Tibial nerve (tissue), 4 donors: ENCODE results near the gene ADAM10. TPM values are rescaled to one million over a fixed set of nuclear protein-coding genes. Genes with fewer than 3 reads are reported as not detected.
A peak's percentile ranks its signal among the peaks of the same experiment; 100 is the strongest.

Source experiments
- DNase-seq, 2 donors: peaks; one replicate each; pipeline ENCODE4 v3.0.0-alpha.2; 2019; ENCODE audit warnings: low spot score in 2 of 2
- H3K27ac ChIP-seq, 4 donors: fragments of 200-600 bp; sonication (generic) in 3 of 4; one replicate each; pipeline ENCODE4 v1.5.1; 2017 to 2019; ENCODE audit warnings: mild to moderate bottlenecking in 1 of 4
- H3K27me3 ChIP-seq, 2 donors: fragments of 200-600 bp; sonication (generic) in 1 of 2; one replicate each; pipeline versions ENCODE4 v1.5.1 to v1.6.0; 2017 to 2019
- H3K36me3 ChIP-seq, 3 donors: fragments of 200-600 bp; sonication (generic); one replicate each; pipeline ENCODE4 v1.5.1; 2018 to 2019
- H3K4me1 ChIP-seq, 4 donors: fragments of 200-600 bp; sonication (generic) in 3 of 4; one replicate each; pipeline ENCODE4 v1.5.1; 2017 to 2019
- H3K4me3 ChIP-seq, 4 donors: fragments of 200-600 bp; sonication (generic) in 3 of 4; one replicate each; pipeline ENCODE4 v1.5.1; 2017 to 2019; ENCODE audit warnings: mild to moderate bottlenecking in 1 of 4, moderate library complexity in 1 of 4
- H3K9me3 ChIP-seq, 4 donors: fragments of 200-600 bp; sonication (generic) in 3 of 4; one replicate each; pipeline ENCODE4 v1.5.1; 2017 to 2019
- EP300 ChIP-seq, 2 donors: sonication (generic); formaldehyde crosslinking; IDR thresholded peaks; one replicate each; pipeline ENCODE4 v1.6.1; 2017; ENCODE audit warnings: antibody characterized with exemption in 2 of 2, mild to moderate bottlenecking in 1 of 2
- POLR2A ChIP-seq, 2 donors: fragments of 450-650 bp; IDR thresholded peaks; one replicate each; pipeline ENCODE4 v1.6.1; 2017; ENCODE audit warnings: antibody characterized with exemption in 2 of 2, mild to moderate bottlenecking in 2 of 2, moderate library complexity in 2 of 2
- WGBS, 2 donors: methylation state at CpG; one replicate each; pipeline ENCODE4 v1.1.5; 2018; 5-methylcytosine and 5-hydroxymethylcytosine counted together
- total RNA-seq, 4 donors: library from RNA; depleted of rRNA; stranded (reverse); fragments of >200 nt; gene quantifications; one replicate each; pipeline ENCODE4 v1.1.0, GENCODE V29; 2016
- TF ChIP-seq, protein P1 (sequence below), 5 experiments: fragments of 200-600 bp in 3 of 5; fragments of 450-650 bp in 2 of 5; sonication (generic) in 3 of 5; IDR thresholded peaks; one replicate each; pipeline ENCODE4 v1.5.1; 2016 to 2019; ENCODE audit warnings: antibody characterized with exemption in 5 of 5, mild to moderate bottlenecking in 3 of 5, moderate library complexity in 2 of 5

The ADAM10 gene
- total RNA-seq, 4 donors from 2014 or later, result 64.8 to 132 (median 94.3) TPM

DNA sequence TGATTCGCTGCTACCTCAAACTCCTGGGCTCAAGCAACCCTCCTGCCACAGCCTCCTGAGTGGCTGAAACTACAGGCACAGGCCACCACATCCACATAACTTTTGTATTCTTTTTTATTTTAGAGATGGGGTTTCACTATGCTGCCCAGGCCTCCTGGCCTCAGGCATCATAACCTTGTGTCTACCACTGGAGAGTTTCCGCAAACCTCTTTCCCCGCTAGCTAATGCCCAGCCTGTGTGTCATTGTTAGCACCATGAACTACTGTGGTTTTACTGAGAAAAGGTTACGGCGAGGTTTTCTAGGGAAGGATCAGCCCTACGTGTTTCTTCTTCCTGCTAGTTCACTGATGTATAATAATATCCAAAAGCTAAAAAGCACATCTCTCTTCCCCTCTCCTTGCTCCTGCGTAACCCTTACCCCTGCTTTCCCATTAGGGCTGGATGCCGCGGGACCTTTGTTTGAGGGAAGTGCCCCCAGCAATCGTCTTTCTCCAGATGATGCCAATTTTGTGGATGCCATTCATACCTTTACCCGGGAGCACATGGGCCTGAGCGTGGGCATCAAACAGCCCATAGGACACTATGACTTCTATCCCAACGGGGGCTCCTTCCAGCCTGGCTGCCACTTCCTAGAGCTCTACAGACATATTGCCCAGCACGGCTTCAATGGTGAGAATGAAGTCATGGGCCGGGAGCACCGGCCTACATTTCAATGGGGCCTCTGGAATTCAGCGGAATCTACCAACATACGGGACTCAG, 204.0 kb downstream of the ADAM10 start:
- Histone ChIP-seq H3K36me3 (no peaks in the 10 kb centered on the region), H3K9me3 (no peaks in the 10 kb centered on the region), H3K27ac (peak overlapping the region in 2 of 4 donors; percentile 19 to 83), H3K27me3 (no peaks in the 10 kb centered on the region), H3K4me1 (peaks cover 0 to 16% (median 3%) of the 10 kb centered on the region in 4 donors), H3K4me3 (no peak overlapping the region)
- TF ChIP-seq POLR2A (IDR thresholded peaks at IDR 0.05) (no peak), EP300 (IDR thresholded peaks at IDR 0.05) (no peak)
- TF ChIP-seq, protein P1, sequence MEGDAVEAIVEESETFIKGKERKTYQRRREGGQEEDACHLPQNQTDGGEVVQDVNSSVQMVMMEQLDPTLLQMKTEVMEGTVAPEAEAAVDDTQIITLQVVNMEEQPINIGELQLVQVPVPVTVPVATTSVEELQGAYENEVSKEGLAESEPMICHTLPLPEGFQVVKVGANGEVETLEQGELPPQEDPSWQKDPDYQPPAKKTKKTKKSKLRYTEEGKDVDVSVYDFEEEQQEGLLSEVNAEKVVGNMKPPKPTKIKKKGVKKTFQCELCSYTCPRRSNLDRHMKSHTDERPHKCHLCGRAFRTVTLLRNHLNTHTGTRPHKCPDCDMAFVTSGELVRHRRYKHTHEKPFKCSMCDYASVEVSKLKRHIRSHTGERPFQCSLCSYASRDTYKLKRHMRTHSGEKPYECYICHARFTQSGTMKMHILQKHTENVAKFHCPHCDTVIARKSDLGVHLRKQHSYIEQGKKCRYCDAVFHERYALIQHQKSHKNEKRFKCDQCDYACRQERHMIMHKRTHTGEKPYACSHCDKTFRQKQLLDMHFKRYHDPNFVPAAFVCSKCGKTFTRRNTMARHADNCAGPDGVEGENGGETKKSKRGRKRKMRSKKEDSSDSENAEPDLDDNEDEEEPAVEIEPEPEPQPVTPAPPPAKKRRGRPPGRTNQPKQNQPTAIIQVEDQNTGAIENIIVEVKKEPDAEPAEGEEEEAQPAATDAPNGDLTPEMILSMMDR (IDR thresholded peaks at IDR 0.05), result no peak
- WGBS, 2 donors, result 89 to 92% methylated on average over 15 to 18 of the region's 18 CpGs
- no peak for DNase-seq

DNA sequence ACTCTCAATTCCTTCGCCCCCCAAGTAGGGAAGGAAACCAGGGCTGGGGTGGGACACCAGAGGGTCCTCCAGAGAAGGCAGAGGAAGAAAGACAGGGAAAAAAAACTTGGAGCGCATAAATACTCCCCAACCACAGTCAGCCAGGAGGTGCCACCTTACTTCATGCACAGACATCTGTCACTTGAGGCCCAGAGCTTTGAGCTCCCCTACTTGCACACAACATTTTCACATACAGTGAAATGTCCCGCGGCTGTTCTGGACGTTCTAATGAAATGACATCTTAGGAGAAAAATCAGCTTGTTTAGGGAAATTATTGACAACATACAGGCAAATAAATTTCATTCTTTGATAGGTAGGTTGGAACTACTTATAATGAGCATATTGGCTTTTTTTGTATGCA, 204.8 kb downstream of the ADAM10 start:
- Histone ChIP-seq H3K9me3 (no peaks in the 10 kb centered on the region), H3K27me3 (no peaks in the 10 kb centered on the region), H3K36me3 (no peaks in the 10 kb centered on the region), H3K27ac (peak overlapping the region in 2 of 4 donors; percentile 32 to 83), H3K4me3 (no peak overlapping the region), H3K4me1 (peaks cover 0 to 11% (median 3%) of the 10 kb centered on the region in 4 donors)
- DNase-seq, result no peak
- whole genome bisulfite sequencing, 2 donors, result 93% methylated on average over 5 of the region's 5 CpGs
- TF ChIP-seq POLR2A (IDR thresholded peaks at IDR 0.05), result no peak
- TF ChIP-seq, protein P1 (IDR thresholded peaks at IDR 0.05), result no peak
- no peak for TF ChIP-seq EP300 (IDR thresholded peaks at IDR 0.05)

DNA sequence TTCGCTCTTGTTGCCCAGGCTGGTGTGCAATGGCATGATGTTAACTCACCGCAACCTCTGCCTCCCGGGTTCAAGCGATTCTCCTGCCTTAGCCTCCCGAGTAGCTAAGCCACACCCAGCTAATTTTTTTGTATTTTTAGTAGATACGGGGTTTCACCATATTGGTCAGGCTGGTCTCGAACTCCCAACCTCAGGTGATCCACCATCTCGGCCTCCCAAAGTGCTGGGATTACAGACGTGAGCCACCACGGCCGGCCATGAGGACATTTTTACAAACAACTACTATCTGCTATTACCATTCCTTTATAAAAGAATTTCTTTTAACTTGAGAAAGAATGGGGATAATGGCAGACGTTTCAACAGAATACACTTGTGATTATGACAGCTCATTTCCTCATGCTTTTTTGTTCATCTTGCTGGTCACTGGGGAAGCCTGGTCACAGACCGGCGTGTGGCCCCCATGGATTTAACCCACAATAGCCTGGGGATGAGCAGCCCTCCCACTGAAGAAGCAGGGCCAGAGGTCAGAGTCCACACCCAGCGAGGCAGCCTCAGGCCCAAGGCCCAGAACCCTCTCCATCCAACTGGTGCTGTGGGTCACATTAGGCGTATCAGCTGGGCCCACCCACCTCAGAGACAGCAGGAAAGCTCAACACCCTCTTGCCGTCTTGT, 205.7 kb downstream of the ADAM10 start:
- H3K27ac ChIP-seq, result peak overlapping the region in 2 of 4 donors; percentile 68 to 83
- WGBS, 2 donors, result 84 to 87% methylated on average over 17 of the region's 17 CpGs
- no peaks in the 10 kb centered on the region for H3K9me3 ChIP-seq
- TF ChIP-seq EP300 (IDR thresholded peaks at IDR 0.05) (no peak), POLR2A (IDR thresholded peaks at IDR 0.05) (no peak)
- TF ChIP-seq, protein P1 (IDR thresholded peaks at IDR 0.05), result no peak
- no peaks in the 10 kb centered on the region for H3K27me3 ChIP-seq
- no peak overlapping the region for H3K4me3 ChIP-seq
- no peaks in the 10 kb centered on the region for H3K36me3 ChIP-seq
- peaks cover 0 to 11% (median 3%) of the 10 kb centered on the region in 4 donors for H3K4me1 ChIP-seq
- DNase-seq, result no peak

DNA sequence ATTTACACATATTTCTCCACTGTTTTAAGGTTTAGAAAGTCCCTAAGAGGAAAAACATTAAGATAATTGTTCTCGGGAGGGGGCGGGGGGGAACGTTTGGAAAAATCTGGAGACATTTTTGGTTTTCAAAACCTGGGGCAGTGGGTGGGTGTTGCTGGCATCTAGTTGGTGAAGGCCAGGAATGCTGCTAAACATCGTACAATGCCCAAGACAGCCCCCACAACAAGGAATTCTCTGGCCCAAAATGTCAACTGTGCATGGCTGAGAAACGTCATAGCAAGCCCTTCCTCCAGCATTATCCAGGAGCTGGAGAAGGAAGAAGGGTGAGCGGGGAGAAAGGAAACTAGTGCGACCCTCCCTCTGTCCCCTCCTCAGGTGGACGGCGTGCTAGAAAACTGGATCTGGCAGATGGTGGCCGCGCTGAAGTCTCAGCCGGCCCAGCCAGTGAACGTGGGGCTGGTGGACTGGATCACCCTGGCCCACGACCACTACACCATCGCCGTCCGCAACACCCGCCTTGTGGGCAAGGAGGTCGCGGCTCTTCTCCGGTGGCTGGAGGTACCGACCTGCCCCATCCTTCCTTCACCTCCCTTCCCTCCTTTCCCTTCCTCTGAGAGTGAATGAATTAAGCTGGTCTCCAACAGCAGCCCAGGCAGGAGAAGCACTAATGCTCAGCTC, 208.0 kb downstream of the ADAM10 start:
- WGBS, 2 donors, result 77 to 78% methylated on average over 17 to 22 of the region's 22 CpGs
- H3K4me3 ChIP-seq, result peak overlapping the region in 2 of 4 donors; percentile 9 to 23
- H3K9me3 ChIP-seq, result no peaks in the 10 kb centered on the region
- H3K27me3 ChIP-seq, result no peaks in the 10 kb centered on the region
- H3K27ac ChIP-seq, result peak overlapping the region in 3 of 4 donors; percentile 53 to 84 (median 83)
- TF ChIP-seq EP300 (IDR thresholded peaks at IDR 0.05) (peak in 1 of 2 donors; percentile 44), POLR2A (IDR thresholded peaks at IDR 0.05) (no peak)
- no peak for DNase-seq
- H3K4me1 ChIP-seq, result peaks cover 0 to 6% (median 2%) of the 10 kb centered on the region in 4 donors
- H3K36me3 ChIP-seq, result no peaks in the 10 kb centered on the region

DNA sequence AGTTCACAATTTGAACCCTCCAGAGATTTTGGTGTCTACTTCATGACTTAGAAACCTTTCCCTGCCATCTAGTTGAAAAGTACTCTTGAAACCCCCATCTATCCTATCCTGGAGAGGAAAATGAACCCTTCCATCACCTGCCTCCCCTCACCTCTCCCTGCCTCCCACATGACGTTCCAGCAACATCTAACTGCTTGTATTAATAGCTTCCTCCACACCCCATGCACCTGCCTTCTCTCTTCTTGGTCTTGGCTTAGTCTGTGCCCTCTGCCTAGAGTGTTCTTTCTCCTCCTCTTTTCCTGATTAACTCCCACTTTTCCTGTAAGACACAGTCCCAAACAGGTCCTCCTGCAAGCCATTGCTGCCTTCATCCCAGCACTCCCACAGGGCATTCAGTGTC, 210.0 kb downstream of the ADAM10 start:
- WGBS, 2 donors, result 67 to 73% methylated on average over 1 of the region's 1 CpG
- H3K36me3 ChIP-seq, result no peaks in the 10 kb centered on the region

More for the DNA sequence above, 210.0 kb downstream of the ADAM10 start:
- Histone ChIP-seq H3K9me3 (no peaks in the 10 kb centered on the region), H3K27ac (peak overlapping the region in 2 of 4 donors; percentile 3 to 83), H3K27me3 (no peaks in the 10 kb centered on the region), H3K4me3 (no peak overlapping the region), H3K4me1 (no peaks in the 10 kb centered on the region)
- TF ChIP-seq EP300 (IDR thresholded peaks at IDR 0.05) (no peak), POLR2A (IDR thresholded peaks at IDR 0.05) (no peak)
- TF ChIP-seq, protein P1 (IDR thresholded peaks at IDR 0.05), result no peak
- DNase-seq, result no peak
